ENCODE measurements around the gene ZNF592. TPM values are rescaled to one million over a fixed set of nuclear protein-coding genes. Genes with fewer than 3 reads are reported as not detected.

Gene ZNF592
- total and polyA plus RNA-seq, 7 donors: 13.1 to 43.3 (median 33.8) TPM

DNA sequence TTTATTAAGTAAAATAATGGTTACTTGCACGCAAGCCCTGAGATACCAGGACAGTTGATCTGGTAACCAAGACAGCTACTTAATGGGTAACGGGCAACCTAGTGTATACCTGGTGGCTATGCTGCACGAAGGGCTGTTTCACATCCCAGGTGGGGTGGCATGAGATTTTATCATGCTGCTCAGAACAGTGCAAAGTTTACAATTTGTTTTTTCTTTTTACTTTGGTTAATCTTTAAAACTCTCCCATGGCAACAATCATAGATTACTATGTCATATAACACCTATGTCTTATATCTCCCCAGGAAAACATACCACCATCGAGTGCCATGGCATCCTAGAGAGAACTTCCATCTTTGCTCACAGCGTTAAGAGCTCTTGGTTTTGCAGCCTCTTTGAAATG, 103.8 kb downstream of the ZNF592 start:
- H3K4me3 ChIP-seq: no peak overlapping the region
- no peak for TF ChIP-seq CTCF (IDR thresholded peaks at IDR 0.05)
- peaks cover 0 to 34% of the 10 kb centered on the region in 2 donors for H3K36me3 ChIP-seq (ENCODE audit: insufficient read depth in 1 of 2, low read depth in 1 of 2)
- ATAC-seq: no peak
- H3K4me1 ChIP-seq: peaks cover 20% of the 10 kb centered on the region
- H3K27ac ChIP-seq: peak overlapping the region; percentile 47
- 81 to 87% (median 84%) methylated on average over 5 of the region's 5 CpGs for WGBS, 3 donors
- DNase-seq: no peak
- intact Hi-C loops (cut with DNase I): no loop called here
- H3K27me3 ChIP-seq (ENCODE audit: insufficient read depth in 3 of 3, low read length in 2 of 3): no peaks in the 10 kb centered on the region
- no peaks in the 10 kb centered on the region for H3K9me3 ChIP-seq

DNA sequence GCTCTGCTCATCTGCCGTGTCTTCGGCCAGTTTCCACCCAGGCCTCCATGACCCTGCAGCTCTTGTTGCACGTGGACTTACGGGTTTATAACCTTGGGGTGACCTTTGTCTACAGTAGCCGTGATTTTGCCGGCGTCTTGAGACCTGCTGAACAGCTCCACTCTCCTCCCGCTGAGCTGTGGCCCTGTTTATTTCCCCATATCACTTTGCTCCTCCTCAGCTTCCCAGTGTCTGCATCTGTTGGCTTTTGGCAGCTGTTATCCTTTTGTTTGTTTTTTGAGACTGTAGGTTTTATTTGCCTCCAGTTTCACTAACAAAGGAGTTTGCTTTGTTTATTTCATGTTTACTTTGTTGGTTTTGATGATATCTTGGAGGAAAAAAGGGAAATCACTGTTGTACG, 106.7 kb downstream of the ZNF592 start:
- no peaks in the 10 kb centered on the region for H3K27me3 ChIP-seq (ENCODE audit: insufficient read depth in 3 of 3, low read length in 2 of 3)
- 28 to 44% (median 32%) methylated on average over 9 of the region's 9 CpGs for WGBS, 3 donors
- H3K9me3 ChIP-seq: no peaks in the 10 kb centered on the region
- TF ChIP-seq CTCF (IDR thresholded peaks at IDR 0.05): no peak
- H3K4me1 ChIP-seq: peaks cover 25% of the 10 kb centered on the region
- peak in 2 of 4 donors; percentile 11 to 20 for ATAC-seq
- no peak overlapping the region for H3K4me3 ChIP-seq
- H3K27ac ChIP-seq: peak overlapping the region; percentile 38
- peaks cover 7 to 58% of the 10 kb centered on the region in 2 donors for H3K36me3 ChIP-seq (ENCODE audit: insufficient read depth in 1 of 2, low read depth in 1 of 2)
- intact Hi-C loops (cut with DNase I): no loop called here
- no peak for DNase-seq

DNA sequence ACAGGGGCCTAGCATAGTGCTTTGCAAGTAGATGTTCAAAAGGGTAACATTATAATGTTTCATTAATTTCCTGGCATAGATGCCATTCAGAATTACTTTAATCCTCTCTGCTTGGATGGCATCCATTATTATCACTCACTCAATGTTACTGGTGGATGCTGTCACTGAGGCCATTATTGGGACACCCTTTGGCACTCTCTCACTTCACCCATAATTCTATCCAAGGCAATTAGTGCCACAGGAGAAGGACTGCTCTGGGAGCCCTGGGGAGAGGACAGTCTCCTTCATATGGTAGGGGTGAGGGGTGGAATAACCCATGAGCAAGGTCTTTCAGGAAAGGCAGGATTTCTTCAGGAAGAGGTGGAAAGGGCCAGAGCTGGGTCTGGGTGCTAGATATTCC, 107.4 kb downstream of the ZNF592 start:
- H3K4me1 ChIP-seq: peaks cover 25% of the 10 kb centered on the region
- no peaks in the 10 kb centered on the region for H3K27me3 ChIP-seq (ENCODE audit: insufficient read depth in 3 of 3, low read length in 2 of 3)
- no peak for TF ChIP-seq CTCF (IDR thresholded peaks at IDR 0.05)
- DNase-seq (no peak), ATAC-seq (peak in 3 of 4 donors; percentile 30 to 63 (median 38))
- peaks cover 7 to 64% of the 10 kb centered on the region in 2 donors for H3K36me3 ChIP-seq (ENCODE audit: insufficient read depth in 1 of 2, low read depth in 1 of 2)
- H3K27ac ChIP-seq: peak overlapping the region; percentile 38
- no peaks in the 10 kb centered on the region for H3K9me3 ChIP-seq
- intact Hi-C loops (cut with DNase I): no loop called here
- H3K4me3 ChIP-seq: no peak overlapping the region

Other genes with a start within 250 kb of the ZNF592 start
- 1 to 10 TPM; 3.3 to 5.4 (median 4.4) TPM for gene ZSCAN2, start 147.6 kb upstream of the ZNF592 start, total RNA-seq
- gene ZSCAN2, start 147.6 kb upstream of the ZNF592 start, polyA plus RNA-seq: 1 to 10 TPM; 3.5 to 9.6 (median 3.6) TPM
- 10 to 100 TPM in 3 of 4 donors, 1 to 10 TPM in 1; 8.9 to 22.0 (median 12.1) TPM for gene WDR73, start 94.3 kb upstream of the ZNF592 start, total RNA-seq
- gene WDR73, start 94.3 kb upstream of the ZNF592 start, polyA plus RNA-seq: 10 to 100 TPM; 13.6 to 18.7 (median 17.0) TPM
- 1 to 10 TPM; 1.0 to 2.1 (median 1.2) TPM for gene NMB, start 90.4 kb upstream of the ZNF592 start, total RNA-seq
- 1 to 10 TPM; 3.1 to 6.3 (median 5.6) TPM for gene NMB, start 90.4 kb upstream of the ZNF592 start, polyA plus RNA-seq
- 100 to 1,000 TPM in 2 of 4 donors, 10 to 100 TPM in 2; 80.7 to 106 (median 95.5) TPM for gene SEC11A, start 32.5 kb upstream of the ZNF592 start, total RNA-seq
- 100 to 1,000 TPM; 146 to 237 (median 201) TPM for gene SEC11A, start 32.5 kb upstream of the ZNF592 start, polyA plus RNA-seq
- gene ALPK3, start 68.8 kb downstream of the ZNF592 start, total RNA-seq: 100 to 1,000 TPM; 199 to 461 (median 304) TPM
- 100 to 1,000 TPM in 2 of 3 donors, 10 to 100 TPM in 1; 75.7 to 357 (median 117) TPM for gene ALPK3, start 68.8 kb downstream of the ZNF592 start, polyA plus RNA-seq
- gene SLC28A1, start 136.1 kb downstream of the ZNF592 start, total RNA-seq: 1 to 10 TPM in 1 of 4 donors, under 1 TPM in 3; 0.23 to 1.9 (median 0.44) TPM
- under 1 TPM; 0.13 to 0.34 (median 0.21) TPM for gene SLC28A1, start 136.1 kb downstream of the ZNF592 start, polyA plus RNA-seq
- 10 to 100 TPM in 3 of 4 donors, 1 to 10 TPM in 1; 8.5 to 12.1 (median 11.2) TPM for gene PDE8A, start 233.3 kb downstream of the ZNF592 start, total RNA-seq
- gene PDE8A, start 233.3 kb downstream of the ZNF592 start, polyA plus RNA-seq: 10 to 100 TPM in 2 of 3 donors, 1 to 10 TPM in 1; 6.5 to 10.5 (median 10.1) TPM